CD4-positive, alpha-beta T cell (primary cell): ENCODE data around the gene PITX3. TPM values are rescaled to one million over a fixed set of nuclear protein-coding genes. Genes with fewer than 3 reads are reported as not detected.
A peak's percentile ranks its signal among the peaks of the same experiment; 100 is the strongest.

Source experiments
- ATAC-seq: fragments of 200-7000 bp; cut with Tn5 transposase; one replicate; pipeline ENCODE4 v1.10.0; 2022; ENCODE audit warnings: mild to moderate bottlenecking; ENCODE audit not compliant: poor library complexity
- CTCF ChIA-PET: fragments of 350-600 bp; sonication (Branson Sonifier 250); formaldehyde crosslinking; loops from one replicate; lab custom pipeline; 2021; ENCODE audit warnings: antibody characterized with exemption, inconsistent platforms; lab: Charles Lee
- POLR2A ChIA-PET: fragments of 350-600 bp; sonication (Branson Sonifier 250); formaldehyde crosslinking; loops from one replicate; lab custom pipeline; 2021; ENCODE audit warnings: antibody characterized with exemption, inconsistent platforms; lab: Charles Lee
- DNase-seq, 14 experiments: peaks; one replicate each; pipeline ENCODE4 v3.0.0-alpha.2; 2013 to 2020; ENCODE audit warnings: mixed read lengths in 2 of 14
- H3K27ac ChIP-seq, 2 donors: one replicate each; pipeline versions ENCODE4 v1.5.1 to v1.7.0; 2013; ENCODE audit warnings: low read length in 2 of 2, low read depth in 1 of 2, mild to moderate bottlenecking in 1 of 2
- H3K27me3 ChIP-seq, 2 experiments: 1 replicate in 1 of 2; 2 replicates in 1 of 2; pipeline versions ENCODE4 v1.6.1 to v1.7.0; 2013; ENCODE audit warnings: low read length in 2 of 2, control low read depth in 1 of 2, mild to moderate bottlenecking in 1 of 2, moderate library complexity in 1 of 2; ENCODE audit not compliant: insufficient read depth in 2 of 2, control insufficient read depth in 1 of 2
- H3K36me3 ChIP-seq: one replicate; pipeline ENCODE4 v1.6.1; 2013; ENCODE audit warnings: low read length, control low read depth; ENCODE audit not compliant: insufficient read depth
- H3K4me1 ChIP-seq: one replicate; pipeline ENCODE4 v1.6.1; 2013; ENCODE audit warnings: low read length, control low read depth; ENCODE audit not compliant: insufficient read depth
- H3K4me3 ChIP-seq: one replicate; pipeline ENCODE4 v1.5.1; 2013; ENCODE audit warnings: mild to moderate bottlenecking, low read length, moderate library complexity
- H3K9me3 ChIP-seq, 2 experiments: 1 replicate in 1 of 2; 2 replicates in 1 of 2; pipeline versions ENCODE4 v1.6.1 to v1.7.0; 2013; ENCODE audit warnings: low read length in 2 of 2, mild to moderate bottlenecking in 2 of 2, control low read depth in 1 of 2, moderate library complexity in 1 of 2; ENCODE audit not compliant: control insufficient read depth in 1 of 2, insufficient read depth in 1 of 2
- H3K27ac Mint-ChIP-seq: one replicate; pipeline ENCODE4 v1.8.0; 2020; ENCODE audit warnings: mixed read lengths
- H3K27me3 Mint-ChIP-seq: one replicate; pipeline ENCODE4 v1.8.0; 2021; ENCODE audit warnings: mixed read lengths
- H3K36me3 Mint-ChIP-seq: one replicate; pipeline ENCODE4 v1.8.0; 2021; ENCODE audit warnings: low read depth, mixed read lengths
- H3K4me1 Mint-ChIP-seq: one replicate; pipeline ENCODE4 v1.8.0; 2021; ENCODE audit warnings: low read depth, mixed read lengths
- H3K4me3 Mint-ChIP-seq: one replicate; pipeline ENCODE4 v1.8.0; 2020; ENCODE audit warnings: mild to moderate bottlenecking, mixed read lengths
- H3K9me3 Mint-ChIP-seq: one replicate; pipeline ENCODE4 v1.8.0; 2020; ENCODE audit warnings: mixed read lengths
- CTCF ChIP-seq: fragments of 200-600 bp; IDR thresholded peaks from one replicate; pipeline ENCODE4 v1.8.0; 2022; ENCODE audit warnings: antibody characterized with exemption, mild to moderate bottlenecking
- intact Hi-C, 2 experiments: fragments of 100-400 bp; cut with DNase I in 1 of 2; cut with micrococcal nuclease in 1 of 2; formaldehyde crosslinking; loops; one replicate each; pipeline versions ENCODE4 v1.15.1 to v1.9.0; 2023 to 2025; cut with DNase I, micrococcal nuclease
- total RNA-seq, 174 experiments: library from RNA in 2 of 174; stranded (reverse) in 2 of 174; gene quantifications; one replicate each; pipeline ENCODE4 v1.2.3 and lab custom pipeline; 2021 to 2026

PITX3 gene
- total RNA-seq, 2 experiments from 2014 or later: not detected

GRCh38 chr10:102231357-102232318 lies 9.7 kb downstream of the PITX3 start:
- peaks cover 10% of the 10 kb centered on the region for H3K4me1 Mint-ChIP-seq
- Histone ChIP-seq H3K4me1 (peaks cover 28% of the 10 kb centered on the region), H3K27ac (no peak overlapping the region), H3K36me3 (no peaks in the 10 kb centered on the region), H3K27me3 (peaks cover 38 to 50% of the 10 kb centered on the region in 2 experiments), H3K4me3 (peak overlapping the region; percentile 59), H3K9me3 (peaks cover 0 to 8% of the 10 kb centered on the region in 2 experiments)
- DNase-seq (peak; percentile 40 to 85 (median 54)), ATAC-seq (peak; percentile 73)
- peak overlapping the region; percentile 77 for H3K4me3 Mint-ChIP-seq
- H3K36me3 Mint-ChIP-seq: no peaks in the 10 kb centered on the region
- ChIA-PET CTCF (interaction anchor here (0.7 to 7.6 kb wide), 25 partner anchors 9 to 410 kb away, joined by 3 to 133 read pairs (median 4); partner anchors contain the start of genes CUEDC2, GBF1 and PITX3), POLR2A (interaction anchor here (0.6 to 3.7 kb wide), 9 partner anchors 9 to 481 kb away, joined by 3 to 26 read pairs (median 10); partner anchors contain the start of genes GBF1, NFKB2 and PITX3)
- no peaks in the 10 kb centered on the region for H3K9me3 Mint-ChIP-seq
- peak; percentile 73 for TF ChIP-seq CTCF
- intact Hi-C loops: loop anchor here in 1 of 2 experiments (1.0 kb wide), 2 partner anchors 14 to 121 kb away; partner anchors contain the start of gene GBF1
- no peak overlapping the region for H3K27ac Mint-ChIP-seq
- H3K27me3 Mint-ChIP-seq: peaks cover 83% of the 10 kb centered on the region

GRCh38 chr10:102230861-102231356 lies 10.4 kb downstream of the PITX3 start:
- H3K4me1 Mint-ChIP-seq: peaks cover 17% of the 10 kb centered on the region
- H3K4me3 Mint-ChIP-seq: peak overlapping the region; percentile 77
- no peaks in the 10 kb centered on the region for H3K9me3 Mint-ChIP-seq
- peaks cover 35% of the 10 kb centered on the region for H3K4me1 ChIP-seq
- H3K36me3 ChIP-seq: no peaks in the 10 kb centered on the region
- DNase-seq (peak in 13 of 14 experiments; percentile 20 to 75 (median 44)), ATAC-seq (no peak)
- no peak overlapping the region for H3K27ac Mint-ChIP-seq
- H3K4me3 ChIP-seq: peak overlapping the region; percentile 59
- no peaks in the 10 kb centered on the region for H3K36me3 Mint-ChIP-seq
- no peak overlapping the region for H3K27ac ChIP-seq
- ChIA-PET CTCF (interaction anchor here (1.0 to 7.6 kb wide), 19 partner anchors 9 to 353 kb away, joined by 3 to 133 read pairs (median 6); partner anchors contain the start of genes CUEDC2, GBF1 and PITX3), POLR2A (interaction anchor here (0.6 to 3.7 kb wide), 11 partner anchors 10 to 411 kb away, joined by 3 to 26 read pairs (median 6); partner anchors contain the start of genes FBXL15, GBF1, NFKB2 and PITX3)
- H3K27me3 Mint-ChIP-seq: peaks cover 88% of the 10 kb centered on the region
- intact Hi-C loops: loop anchor here in 1 of 2 experiments (1.0 kb wide), 2 partner anchors 14 to 121 kb away; partner anchors contain the start of gene GBF1
- TF ChIP-seq CTCF: no peak
- H3K9me3 ChIP-seq: peaks cover 0 to 8% of the 10 kb centered on the region in 2 experiments
- H3K27me3 ChIP-seq: peaks cover 38 to 50% of the 10 kb centered on the region in 2 experiments
